Prostate gland (tissue), 2 donors: ENCODE measurements around the gene SPECC1.

Experiments used
- CTCF ChIP-seq, 4 experiments: fragments of 200-600 bp in 2 of 4; fragments of 450-650 bp in 2 of 4; sonication (generic) in 2 of 4; IDR thresholded peaks; 1 replicate in 3 of 4; 2 replicates in 1 of 4; pipeline ENCODE4 v1.5.1; 2016 to 2019; ENCODE audit warnings: antibody characterized with exemption in 4 of 4, mild to moderate bottlenecking in 2 of 4, moderate library complexity in 2 of 4
- POLR2A ChIP-seq: fragments of 450-650 bp; IDR thresholded peaks from one replicate; pipeline ENCODE4 v1.6.1; 2016; ENCODE audit warnings: antibody characterized with exemption, mild to moderate bottlenecking
- POLR2AphosphoS5 ChIP-seq: sonication (generic); formaldehyde crosslinking; IDR thresholded peaks from one replicate; pipeline ENCODE4 v1.6.1; 2017; ENCODE audit warnings: antibody characterized with exemption

GRCh38 chr17:20103454-20104446, 94.6 kb downstream of the SPECC1 start:
- TF ChIP-seq CTCF (IDR thresholded peaks at IDR 0.05) (no peak), POLR2A (no peak), POLR2AphosphoS5 (no peak)
